ENCODE data around the gene PAIP1.
"Not testable (repeated sequence)": the region's sequence is repeated elsewhere in the genome, so short reads cannot be mapped to it uniquely, and the experiment has no call there.

GRCh38 chr5:43556607-43556856 is 345 bp downstream of the PAIP1 start:
- not testable (repeated sequence) for TF ChIP-seq CTCF (IDR thresholded peaks at IDR 0.05; ENCODE audit: low read length); EZH2 (optimal IDR thresholded peaks at IDR 0.05; ENCODE audit: low read depth, low read length); EZH2phosphoT487 (IDR thresholded peaks at IDR 0.05; ENCODE audit: low read length)
